PC-3 (cell line): ENCODE measurements around the gene GBA3.

ENCODE experiments used
- CTCF ChIP-seq: fragments of 300-600 bp; sonication (generic); conservative IDR thresholded peaks from 2 replicates; pipeline ENCODE4 v1.5.1; 2017; ENCODE audit warnings: antibody characterized with exemption, low read depth, mild to moderate bottlenecking, low read length
- EZH2 ChIP-seq: fragments of 300-600 bp; sonication (generic); IDR thresholded peaks from one replicate; pipeline ENCODE4 v1.6.1; 2017; ENCODE audit warnings: antibody characterized with exemption, mild to moderate bottlenecking, low read length; ENCODE audit not compliant: unreplicated experiment
- EZH2phosphoT487 ChIP-seq: fragments of 300-600 bp; sonication (generic); IDR thresholded peaks from 2 replicates; pipeline ENCODE4 v1.6.1; 2018; ENCODE audit warnings: mild to moderate bottlenecking, antibody characterized with exemption, low read length, borderline replicate concordance

GRCh38 chr4:22678940-22679854, 13.5 kb upstream of the GBA3 start:
- no peak for TF ChIP-seq CTCF
- no peak for TF ChIP-seq EZH2
- no peak for TF ChIP-seq EZH2phosphoT487
